Adipocyte (in vitro differentiated cells): Measurements from ENCODE around the gene SRL.

ENCODE experiments used
- DNase-seq: peaks from one replicate; pipeline ENCODE4 v3.0.0-alpha.2; 2015; ENCODE audit warnings: low read depth
- H3K27me3 ChIP-seq: replicated peaks from 2 replicates; pipeline ENCODE4 v1.7.0; 2013; ENCODE audit warnings: mild to moderate bottlenecking, low read length, moderate library complexity; ENCODE audit not compliant: control insufficient read depth, insufficient read depth
- H3K36me3 ChIP-seq: 2 replicates; pipeline ENCODE4 v1.7.0; 2013; ENCODE audit warnings: low read length, mild to moderate bottlenecking, moderate library complexity; ENCODE audit not compliant: control insufficient read depth, insufficient read depth, severe bottlenecking
- H3K4me1 ChIP-seq: 2 replicates; pipeline ENCODE4 v1.7.0; 2013; ENCODE audit warnings: mild to moderate bottlenecking, low read length, moderate library complexity; ENCODE audit not compliant: control insufficient read depth, insufficient read depth
- H3K4me3 ChIP-seq: 2 replicates; pipeline ENCODE4 v1.7.0; 2013; ENCODE audit warnings: mild to moderate bottlenecking, low read length, moderate library complexity
- H3K9ac ChIP-seq: 2 replicates; pipeline ENCODE4 v1.7.0; 2013; ENCODE audit warnings: mild to moderate bottlenecking, low read length, moderate library complexity
- H3K9me3 ChIP-seq: 2 replicates; pipeline ENCODE4 v1.7.0; 2013; ENCODE audit warnings: mild to moderate bottlenecking, low read length, moderate library complexity; ENCODE audit not compliant: control insufficient read depth

The SRL gene

DNA sequence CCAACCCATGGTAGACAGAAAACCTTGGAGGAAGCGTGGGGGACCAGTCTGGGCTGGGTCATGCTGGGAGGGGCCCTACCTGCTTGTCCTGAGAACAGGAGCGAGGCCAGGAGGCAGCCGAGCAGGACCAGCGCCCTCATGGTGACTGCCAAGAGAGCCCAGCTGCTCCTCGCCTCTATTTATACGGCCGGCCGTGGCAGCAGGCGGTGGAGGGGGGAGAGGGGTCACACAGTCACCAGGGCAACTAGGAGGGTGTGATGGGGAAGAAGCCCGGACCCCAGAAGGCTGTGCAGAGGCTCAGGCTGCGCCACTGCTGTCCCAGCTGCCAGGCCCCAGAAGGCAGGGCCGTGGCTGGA, at the start of gene SRL:
Gene SRL, minus strand, starts transcription at position 153 of the 356 bp plus-strand sequence. Its CDS starts 13 bp downstream, at position 140.
- Histone ChIP-seq H3K9ac (no peak within 1 kb of the TSS), H3K27me3 (peaks cover 38% of the 10 kb centered on the region), H3K4me1 (no peaks in the 10 kb centered on the region), H3K9me3 (no peaks in the 10 kb centered on the region), H3K36me3 (no peaks in the 10 kb centered on the region), H3K4me3 (no peak within 1 kb of the TSS)
- no peak for DNase-seq

DNA sequence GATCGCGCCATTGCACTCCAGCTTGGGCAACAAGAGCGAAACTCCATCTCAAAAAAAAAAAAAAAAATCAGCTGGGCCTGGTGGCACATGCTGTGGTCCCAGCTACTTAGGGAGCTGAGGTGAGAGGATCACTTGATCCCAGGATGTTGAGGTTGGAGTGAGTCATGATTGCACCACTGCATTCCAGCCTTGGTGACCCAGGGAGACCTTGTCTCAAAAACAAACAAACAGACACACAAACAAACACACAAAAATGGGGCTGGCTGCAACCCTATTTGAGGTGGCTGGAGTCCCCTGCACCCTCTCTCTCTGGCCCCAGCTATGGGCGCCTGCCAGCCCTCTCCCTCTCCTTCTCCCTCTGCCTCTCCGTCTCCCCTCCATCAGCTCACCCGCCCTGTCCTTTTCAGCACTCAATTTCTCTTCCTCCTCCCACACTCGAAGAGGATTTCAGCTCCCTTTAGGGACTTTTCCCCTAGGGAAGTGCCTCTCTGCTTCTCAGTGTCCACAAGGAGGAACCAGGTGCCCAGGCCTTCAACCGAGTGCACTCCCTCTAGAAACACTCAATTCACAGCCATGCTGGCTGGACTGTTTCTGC, 48.5 kb upstream of the SRL start:
- peaks cover 27% of the 10 kb centered on the region for H3K4me1 ChIP-seq
- H3K9ac ChIP-seq = no peak overlapping the region
- peak; percentile 64 for DNase-seq
- H3K36me3 ChIP-seq = no peaks in the 10 kb centered on the region
- H3K9me3 ChIP-seq = no peaks in the 10 kb centered on the region
- H3K27me3 ChIP-seq = no peaks in the 10 kb centered on the region
- H3K4me3 ChIP-seq = no peak overlapping the region

DNA sequence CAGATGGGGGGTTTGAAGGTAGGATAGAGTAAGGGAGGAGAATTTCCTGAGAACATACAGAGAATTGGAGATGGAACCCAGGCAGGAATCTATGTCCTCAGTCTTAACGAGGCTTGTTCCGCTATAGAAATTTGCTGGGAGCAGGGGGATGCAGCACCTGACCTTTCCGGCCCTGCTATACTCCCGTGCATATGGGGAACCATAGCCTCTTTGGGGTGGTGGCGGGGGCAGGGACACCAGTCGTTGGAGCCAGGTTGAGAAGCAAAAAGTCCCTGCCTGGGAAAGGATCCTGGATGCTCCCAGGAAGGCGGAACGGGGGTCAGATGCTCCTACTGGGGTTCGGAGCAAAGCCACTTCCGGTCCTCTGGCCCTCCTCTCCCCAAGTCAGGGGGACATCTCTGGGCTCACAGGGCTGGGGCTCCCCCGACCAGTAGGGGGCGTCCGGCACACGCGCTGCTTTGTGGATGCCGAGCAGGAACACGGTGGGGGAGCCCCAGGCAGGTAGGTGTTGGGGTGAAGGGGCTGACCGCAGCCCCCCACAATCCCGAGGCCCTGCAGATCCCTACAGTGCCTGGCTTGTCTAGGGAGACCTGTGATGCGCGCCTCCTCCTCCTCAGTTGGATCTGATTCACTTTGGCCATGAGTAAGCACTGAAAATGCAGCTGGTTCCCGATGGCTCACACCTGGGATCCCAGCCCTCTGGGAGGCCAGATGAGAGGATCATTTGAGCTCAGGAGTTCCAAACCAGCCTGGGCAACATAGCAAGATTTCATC, 46.5 kb upstream of the SRL start:
- Histone ChIP-seq H3K27me3 (no peaks in the 10 kb centered on the region), H3K9ac (no peak overlapping the region), H3K9me3 (no peaks in the 10 kb centered on the region), H3K36me3 (no peaks in the 10 kb centered on the region), H3K4me1 (peaks cover 16% of the 10 kb centered on the region), H3K4me3 (no peak overlapping the region)
- peak; percentile 88 for DNase-seq

DNA sequence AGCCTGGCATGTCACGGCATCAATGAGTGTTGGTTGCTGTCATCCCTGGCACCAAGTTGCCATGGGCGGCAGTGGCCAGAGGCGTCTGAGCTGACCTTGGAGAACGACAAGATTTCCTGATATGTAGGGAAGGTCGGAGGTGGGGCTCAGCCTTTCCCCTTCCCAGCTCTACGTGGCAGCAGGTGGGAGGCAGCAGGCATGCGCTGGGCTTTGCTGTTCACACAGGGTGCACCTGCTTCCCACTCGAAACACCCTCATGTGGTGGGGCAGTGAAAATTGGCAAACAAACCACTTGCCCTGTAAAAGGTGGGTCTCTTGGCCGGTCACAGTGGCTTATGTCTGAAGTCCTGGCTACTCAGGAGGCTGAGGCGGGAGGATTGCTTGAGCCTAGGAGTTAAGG, 43.3 kb upstream of the SRL start:
- no peaks in the 10 kb centered on the region for H3K36me3 ChIP-seq

DNA sequence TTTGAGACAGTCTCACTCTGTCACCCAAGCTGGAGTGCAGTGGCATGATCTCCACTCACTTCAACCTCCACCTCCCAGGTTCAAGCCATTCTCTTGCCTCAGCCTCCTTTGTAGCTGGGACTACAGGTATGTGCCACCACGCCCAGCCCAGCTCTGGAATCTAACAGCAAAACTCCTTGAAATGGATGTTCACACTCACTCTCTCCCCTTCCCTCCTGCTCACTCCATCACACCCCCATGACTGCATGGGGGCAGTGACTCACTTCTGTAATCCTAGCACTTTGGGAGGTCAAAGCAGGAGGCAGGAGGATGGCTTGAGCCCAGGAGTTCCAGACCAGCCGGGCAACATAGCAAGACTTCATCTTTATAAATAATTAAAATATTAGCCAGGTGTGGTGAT, 42.1 kb upstream of the SRL start:
- Histone ChIP-seq H3K9ac (no peak overlapping the region), H3K4me3 (no peak overlapping the region), H3K27me3 (no peaks in the 10 kb centered on the region), H3K4me1 (no peaks in the 10 kb centered on the region), H3K36me3 (no peaks in the 10 kb centered on the region), H3K9me3 (no peaks in the 10 kb centered on the region)
- DNase-seq = no peak

More for the DNA sequence above, 43.3 kb upstream of the SRL start:
- Histone ChIP-seq H3K9me3 (no peaks in the 10 kb centered on the region), H3K4me1 (peaks cover 2% of the 10 kb centered on the region), H3K4me3 (no peak overlapping the region), H3K27me3 (no peaks in the 10 kb centered on the region), H3K9ac (no peak overlapping the region)
- DNase-seq = no peak

DNA sequence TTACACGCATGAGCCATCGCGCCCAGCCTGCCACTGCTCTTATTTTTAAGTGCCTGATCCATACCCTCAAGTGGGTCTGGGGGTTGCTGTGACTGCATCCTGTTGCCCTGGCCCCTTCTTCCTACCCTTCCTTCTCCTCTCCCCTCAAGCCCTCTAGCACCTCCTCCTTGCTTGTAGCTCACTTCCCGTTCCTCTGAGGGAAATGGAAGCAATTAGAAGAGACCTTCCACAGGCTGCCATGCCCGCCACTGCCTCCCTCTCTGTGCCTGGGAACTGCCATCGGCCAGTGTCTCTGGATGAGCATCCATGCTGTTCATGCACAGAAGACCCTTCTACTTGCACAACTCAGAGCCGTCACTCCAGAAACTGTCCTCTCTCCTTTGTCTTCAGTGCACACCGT, 41.6 kb upstream of the SRL start:
- no peak for DNase-seq
- Histone ChIP-seq H3K9me3 (no peaks in the 10 kb centered on the region), H3K27me3 (no peaks in the 10 kb centered on the region), H3K4me3 (no peak overlapping the region), H3K36me3 (no peaks in the 10 kb centered on the region), H3K9ac (no peak overlapping the region), H3K4me1 (no peaks in the 10 kb centered on the region)

DNA sequence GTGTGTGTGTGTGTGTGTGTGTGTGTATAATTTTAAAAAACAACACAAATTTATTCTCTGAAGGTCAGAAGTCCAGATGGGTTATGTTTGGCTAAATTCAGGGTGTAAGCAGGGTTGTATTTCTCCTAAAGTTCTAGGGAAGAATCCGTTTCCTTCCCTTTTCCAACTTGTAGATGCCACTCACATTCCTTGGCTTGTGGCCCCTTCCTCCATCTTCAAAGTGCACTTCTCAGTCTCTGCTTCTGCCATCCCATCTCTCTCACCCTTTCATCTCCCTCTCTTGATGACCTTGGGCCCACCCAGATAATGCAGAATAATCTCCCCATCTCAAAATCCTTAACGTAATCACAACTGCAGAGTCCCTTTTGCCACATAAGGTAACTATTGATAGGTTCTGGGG, 38.7 kb upstream of the SRL start:
- no peaks in the 10 kb centered on the region for H3K36me3 ChIP-seq
- H3K9ac ChIP-seq = no peak overlapping the region
- no peak overlapping the region for H3K4me3 ChIP-seq
- no peaks in the 10 kb centered on the region for H3K9me3 ChIP-seq
- H3K4me1 ChIP-seq = no peaks in the 10 kb centered on the region
- no peak for DNase-seq
- H3K27me3 ChIP-seq = no peaks in the 10 kb centered on the region

DNA sequence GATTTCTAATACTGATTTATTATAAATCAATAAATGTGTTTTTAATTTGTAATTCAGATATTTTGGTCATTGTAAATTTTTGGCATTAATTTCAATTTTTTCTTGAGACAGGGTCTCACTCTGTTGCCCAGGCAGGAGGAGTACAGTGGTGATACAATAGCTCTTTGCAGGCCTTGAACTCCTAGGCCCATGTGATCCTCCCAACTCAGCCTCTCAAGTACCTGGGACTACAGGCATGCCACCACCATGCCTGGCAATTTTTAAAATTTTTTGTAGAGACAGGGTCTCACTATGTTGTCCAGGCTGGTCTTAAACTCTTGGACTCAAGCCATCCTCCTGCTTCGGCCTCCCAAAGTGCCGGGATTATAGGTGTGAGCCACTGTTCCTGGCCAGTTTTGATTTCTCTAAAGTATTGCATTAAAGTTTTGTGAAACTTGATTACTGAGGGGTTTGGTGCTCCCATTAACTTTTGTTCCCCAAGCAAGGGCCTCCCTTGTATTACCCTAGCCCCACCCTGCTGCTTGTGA, 36.2 kb upstream of the SRL start:
- no peak overlapping the region for H3K9ac ChIP-seq
- H3K4me3 ChIP-seq = no peak overlapping the region
- H3K9me3 ChIP-seq = no peaks in the 10 kb centered on the region
- H3K36me3 ChIP-seq = no peaks in the 10 kb centered on the region
- no peaks in the 10 kb centered on the region for H3K27me3 ChIP-seq
- DNase-seq = no peak
- peaks cover 3% of the 10 kb centered on the region for H3K4me1 ChIP-seq

DNA sequence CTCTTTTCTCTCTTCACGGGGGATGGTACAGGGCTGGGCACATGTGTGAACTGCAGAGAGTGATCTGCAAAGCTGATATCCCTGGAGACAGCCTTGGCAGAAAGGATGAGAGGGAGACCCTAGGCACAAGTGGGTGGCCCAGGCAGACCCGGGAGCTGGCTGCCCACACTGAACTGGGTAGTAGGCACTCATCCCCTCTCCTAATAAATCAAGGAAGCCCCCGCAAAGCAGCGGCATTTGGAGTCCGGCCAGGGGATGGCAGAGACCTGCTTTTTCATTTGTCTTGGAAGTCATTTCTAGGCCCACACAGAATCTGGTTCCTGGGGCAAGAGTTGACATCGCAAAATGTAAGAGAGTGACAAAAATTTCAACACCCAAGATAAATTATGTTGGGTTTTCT, 34.0 kb upstream of the SRL start:
- no peak for DNase-seq
- Histone ChIP-seq H3K9me3 (no peaks in the 10 kb centered on the region), H3K9ac (no peak overlapping the region), H3K27me3 (no peaks in the 10 kb centered on the region), H3K36me3 (no peaks in the 10 kb centered on the region), H3K4me1 (peaks cover 6% of the 10 kb centered on the region), H3K4me3 (no peak overlapping the region)

DNA sequence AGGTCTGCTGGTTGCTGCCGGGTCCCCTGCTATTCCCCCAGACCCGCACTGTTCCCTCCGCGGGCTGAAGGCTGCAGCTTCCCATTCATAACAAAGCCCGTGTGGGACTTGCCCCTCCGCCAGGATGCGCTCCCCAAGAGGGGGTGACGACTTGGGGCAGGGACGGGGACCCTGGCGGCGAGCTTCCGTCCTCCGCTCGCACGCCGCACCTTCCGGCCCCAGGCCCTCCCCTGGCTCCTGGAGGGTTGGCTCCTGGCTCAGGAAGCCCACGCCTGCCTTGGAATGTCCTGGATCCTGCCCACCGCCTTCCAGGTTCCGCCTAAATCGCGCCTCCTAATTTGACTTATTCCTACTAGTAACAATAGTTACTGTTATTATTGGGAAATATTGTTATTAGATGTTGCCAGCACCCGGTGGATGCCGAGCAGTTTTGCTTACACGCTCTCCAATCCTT, 32.0 kb upstream of the SRL start:
- Histone ChIP-seq H3K4me1 (peaks cover 8% of the 10 kb centered on the region), H3K4me3 (peak overlapping the region; percentile 98)
- DNase-seq = peak; percentile 55

DNA sequence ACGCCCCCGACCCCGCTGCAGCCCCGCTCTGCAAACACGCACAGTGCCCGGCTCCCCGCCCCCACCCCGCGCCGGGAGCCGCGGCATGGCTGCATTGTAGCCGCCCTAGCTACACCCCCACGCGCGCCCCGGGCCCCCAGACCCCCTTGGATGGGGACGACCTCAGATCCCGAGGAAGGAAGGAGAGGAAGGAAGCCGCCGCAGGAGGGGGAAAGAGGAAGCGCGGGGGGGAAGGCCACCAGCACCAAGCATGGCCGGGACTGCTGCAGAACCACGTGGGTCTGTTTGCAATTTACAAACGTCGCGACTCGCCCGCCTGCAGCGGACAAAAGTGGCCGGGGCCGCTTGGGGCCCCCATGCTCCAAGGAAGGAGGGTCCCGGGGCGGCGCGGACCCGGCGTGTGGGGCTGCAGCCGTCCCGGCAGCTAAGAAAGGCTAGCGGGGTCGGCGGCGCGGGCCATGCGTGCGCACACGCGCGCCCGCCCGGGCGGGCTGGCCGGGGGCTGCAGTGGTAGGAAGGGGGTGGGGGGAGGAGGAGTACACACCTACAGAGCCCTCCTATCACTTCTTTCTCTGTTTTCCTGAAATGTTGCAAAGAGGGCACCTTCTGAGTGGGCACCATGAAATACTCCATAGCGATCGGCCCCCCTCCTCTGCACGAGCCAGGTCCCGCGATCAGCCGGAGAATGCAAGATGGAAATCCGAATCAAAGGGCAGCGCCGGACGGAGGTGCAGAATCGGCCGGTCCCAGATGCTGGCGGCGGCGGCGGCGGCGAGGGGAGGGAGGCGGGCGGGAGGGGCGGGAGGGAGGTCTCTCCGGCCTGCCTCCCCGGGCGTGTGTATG, 30.5 kb upstream of the SRL start:
- Histone ChIP-seq H3K4me1 (peaks cover 8% of the 10 kb centered on the region), H3K9me3 (no peaks in the 10 kb centered on the region), H3K9ac (peak overlapping the region; percentile 95), H3K27me3 (no peaks in the 10 kb centered on the region), H3K36me3 (no peaks in the 10 kb centered on the region), H3K4me3 (peak overlapping the region; percentile 98)
- DNase-seq = peak; percentile 67

More for the DNA sequence above, 32.0 kb upstream of the SRL start:
- H3K9ac ChIP-seq = peak overlapping the region; percentile 80
- H3K9me3 ChIP-seq = no peaks in the 10 kb centered on the region
- no peaks in the 10 kb centered on the region for H3K27me3 ChIP-seq
- no peaks in the 10 kb centered on the region for H3K36me3 ChIP-seq
